HepG2 (cell line): ENCODE measurements around the gene RAD17. TPM values are rescaled to one million over a fixed set of nuclear protein-coding genes. Genes with fewer than 3 reads are reported as not detected.

Experiments
- ATAC-seq: fragments of 200-7000 bp; cut with Tn5 transposase; 3 replicates; pipeline ENCODE4 v1.9.1; 2020; ENCODE audit warnings: mild to moderate bottlenecking, moderate library complexity
- BruUV-seq: library from RNA; stranded (reverse); fragments of 400-500 nt; replicated peaks from 2 replicates; lab custom pipeline; 2021; lab: Mats Ljungman, UMichigan
- CTCF ChIA-PET: fragments of 300-600 bp; formaldehyde crosslinking; extraction: SDS; loops from one replicate; lab custom pipeline; 2021; ENCODE audit warnings: low total read pairs, inconsistent platforms, low intra/inter-chr PET ratio; lab: Yijun Ruan, JAX
- POLR2A ChIA-PET: fragments of 350-600 bp; sonication (Branson Sonifier 250); formaldehyde crosslinking; loops from one replicate; lab custom pipeline; 2020; ENCODE audit warnings: antibody characterized with exemption, inconsistent platforms; lab: Yijun Ruan, JAX
- DNase-seq: peaks from one replicate; pipeline ENCODE4 v3.0.0-alpha.2; 2015; ENCODE audit warnings: low spot score
- FAIRE-seq: peaks from 3 replicates; lab custom pipeline; 2011; peaks lifted over from hg19 to GRCh38; lab: Jason Lieb, UNC
- H2AFZ ChIP-seq: one replicate; pipeline ENCODE4 v1.6.1; 2011; ENCODE audit warnings: low read length, inconsistent platforms
- H3K27ac ChIP-seq: fragments of 300-600 bp; 3 replicates; pipeline ENCODE4 v1.8.0; 2011; ENCODE audit warnings: mixed run types, mild to moderate bottlenecking, mixed read lengths, low read length, inconsistent platforms; ENCODE audit not compliant: insufficient read depth; ENCODE audit errors: extremely low read length
- H3K27me3 ChIP-seq, 2 experiments: fragments of 200-600 bp in 1 of 2; 2 replicates in 1 of 2; 3 replicates in 1 of 2; pipeline versions ENCODE4 v1.6.0 to v1.8.0; 2011; ENCODE audit warnings: low read length in 2 of 2, mild to moderate bottlenecking in 2 of 2, moderate library complexity in 2 of 2, inconsistent platforms in 1 of 2; ENCODE audit not compliant: insufficient read depth in 2 of 2, control insufficient read depth in 1 of 2
- H3K36me3 ChIP-seq, 2 experiments: fragments of 200-600 bp in 1 of 2; replicated peaks in 1 of 2; 2 replicates in 1 of 2; 3 replicates in 1 of 2; pipeline versions ENCODE4 v1.5.1 to v1.8.0; 2011; ENCODE audit warnings: low read length in 2 of 2, inconsistent platforms in 1 of 2; ENCODE audit not compliant: insufficient read depth in 2 of 2, control insufficient read depth in 1 of 2
- H3K4me1 ChIP-seq: 2 replicates; pipeline ENCODE4 v1.5.1; 2012; ENCODE audit warnings: low read length, inconsistent platforms; ENCODE audit not compliant: insufficient read depth
- H3K4me2 ChIP-seq: 2 replicates; pipeline ENCODE4 v1.6.0; 2011; ENCODE audit warnings: low read depth, low read length, inconsistent platforms
- H3K4me3 ChIP-seq, 3 experiments: fragments of 200-600 bp in 1 of 3; sonication (generic), shearing (Covaris generic) in 1 of 3; replicated peaks in 1 of 3; 2 replicates each; pipeline ENCODE4 v1.5.1; 2011 to 2016; ENCODE audit warnings: low read length in 3 of 3, inconsistent platforms in 2 of 3, low read depth in 2 of 3, mild to moderate bottlenecking in 2 of 3, control low read depth in 1 of 3, mixed read lengths in 1 of 3; ENCODE audit not compliant: insufficient read depth in 1 of 3
- H3K79me2 ChIP-seq: one replicate; pipeline ENCODE4 v1.6.1; 2011; ENCODE audit warnings: low read length, inconsistent platforms; ENCODE audit not compliant: insufficient read depth
- H3K9ac ChIP-seq: 2 replicates; pipeline ENCODE4 v1.6.0; 2011; ENCODE audit warnings: mild to moderate bottlenecking, low read depth, low read length, inconsistent platforms; ENCODE audit not compliant: insufficient read depth
- H3K9me3 ChIP-seq: 2 replicates; pipeline ENCODE4 v1.5.1; 2012; ENCODE audit warnings: mild to moderate bottlenecking, low read length
- H4K20me1 ChIP-seq: 2 replicates; pipeline ENCODE4 v1.6.0; 2011; ENCODE audit warnings: inconsistent platforms, mild to moderate bottlenecking, low read length, moderate library complexity; ENCODE audit not compliant: insufficient read depth
- ADNP ChIP-seq: sonication (generic); formaldehyde crosslinking; IDR thresholded peaks from 2 replicates; pipeline ENCODE4 v1.4.0; 2020; ENCODE audit warnings: missing genetic modification reagents
- CEBPB ChIP-seq: IDR thresholded peaks from 2 replicates; pipeline ENCODE4 v1.6.1; 2011; ENCODE audit warnings: low read depth, low read length, improper control_type of control experiment, borderline replicate concordance
- FOSL1 ChIP-seq: sonication (generic); formaldehyde crosslinking; IDR thresholded peaks from 2 replicates; pipeline ENCODE4 v1.9.0; 2021; ENCODE audit warnings: missing genetic modification reagents, borderline replicate concordance
- GATAD2A ChIP-seq: IDR thresholded peaks from 2 replicates; pipeline ENCODE4 v1.6.1; 2016
- HNF4A ChIP-seq: sonication (generic); formaldehyde crosslinking; IDR thresholded peaks from 2 replicates; pipeline ENCODE4 v1.4.0; 2020; ENCODE audit warnings: missing genetic modification reagents
- KDM1A ChIP-seq: IDR thresholded peaks from 2 replicates; pipeline ENCODE4 v1.6.1; 2016; ENCODE audit warnings: missing compliant biosample characterization
- KLF9 ChIP-seq: IDR thresholded peaks from 2 replicates; pipeline ENCODE4 v1.6.1; 2016; ENCODE audit warnings: low read depth
- KMT2B ChIP-seq: IDR thresholded peaks from 2 replicates; pipeline ENCODE4 v1.6.1; 2016; ENCODE audit warnings: missing genetic modification reagents, missing compliant biosample characterization
- NAIF1 ChIP-seq: sonication (generic); formaldehyde crosslinking; IDR thresholded peaks from 2 replicates; pipeline ENCODE4 v1.5.0; 2020; ENCODE audit warnings: mild to moderate bottlenecking, missing genetic modification reagents, borderline replicate concordance
- POGZ ChIP-seq: sonication (generic); formaldehyde crosslinking; IDR thresholded peaks from 2 replicates; pipeline ENCODE4 v1.4.0; 2020; ENCODE audit warnings: mild to moderate bottlenecking, missing genetic modification reagents
- REXO4 ChIP-seq: sonication (generic); formaldehyde crosslinking; IDR thresholded peaks from 2 replicates; pipeline ENCODE4 v1.8.0; 2022; ENCODE audit warnings: missing genetic modification reagents, mild to moderate bottlenecking, borderline replicate concordance
- SALL1 ChIP-seq: sonication (generic); formaldehyde crosslinking; IDR thresholded peaks from 2 replicates; pipeline ENCODE4 v1.8.0; 2022; ENCODE audit warnings: mild to moderate bottlenecking, missing genetic modification reagents
- TCF7 ChIP-seq: sonication (generic); IDR thresholded peaks from 2 replicates; pipeline ENCODE4 v1.6.1; 2016; ENCODE audit warnings: antibody characterized with exemption, low read depth
- TEAD2 ChIP-seq: sonication (generic); formaldehyde crosslinking; IDR thresholded peaks from 2 replicates; pipeline ENCODE4 v1.9.0; 2021; ENCODE audit warnings: missing genetic modification reagents
- THRA ChIP-seq: sonication (generic); formaldehyde crosslinking; IDR thresholded peaks from 2 replicates; pipeline ENCODE4 v1.4.0; 2020; ENCODE audit warnings: missing genetic modification reagents, borderline replicate concordance
- ZBTB3 ChIP-seq: sonication (generic); formaldehyde crosslinking; IDR thresholded peaks from 2 replicates; pipeline ENCODE4 v1.4.0; 2020; ENCODE audit warnings: low read depth, mild to moderate bottlenecking, moderate library complexity, missing genetic modification reagents, borderline replicate concordance
- ZBTB46 ChIP-seq: sonication (generic); formaldehyde crosslinking; IDR thresholded peaks from 2 replicates; pipeline ENCODE4 v1.4.0; 2020; ENCODE audit warnings: mild to moderate bottlenecking, missing genetic modification reagents, borderline replicate concordance
- ZFAT ChIP-seq: sonication (generic); formaldehyde crosslinking; conservative IDR thresholded peaks from 2 replicates; pipeline ENCODE4 v1.8.1; 2023; ENCODE audit warnings: missing genetic modification reagents, inconsistent platforms
- ZMYM4 ChIP-seq: sonication (generic); formaldehyde crosslinking; IDR thresholded peaks from 2 replicates; pipeline ENCODE4 v1.8.1; 2023; ENCODE audit warnings: mild to moderate bottlenecking, missing genetic modification reagents
- ZNF205 ChIP-seq: IDR thresholded peaks from 2 replicates; pipeline ENCODE4 v1.6.1; 2018; ENCODE audit warnings: missing biosample characterization, missing genetic modification reagents
- ZNF350 ChIP-seq: sonication (generic); formaldehyde crosslinking; IDR thresholded peaks from 2 replicates; pipeline ENCODE4 v1.4.0; 2020; ENCODE audit warnings: mild to moderate bottlenecking, low read depth, missing genetic modification reagents, borderline replicate concordance
- ZNF704 ChIP-seq: sonication (generic); formaldehyde crosslinking; IDR thresholded peaks from 2 replicates; pipeline ENCODE4 v1.8.1; 2023; ENCODE audit warnings: mild to moderate bottlenecking, inconsistent platforms, moderate library complexity, missing genetic modification reagents, borderline replicate concordance
- WGBS: methylation state at CpG from one replicate; pipeline ENCODE4 v1.1.6; 2017; ENCODE audit warnings: low lambda C conversion rate; 5-methylcytosine and 5-hydroxymethylcytosine counted together
- in situ Hi-C: cut with HindIII; loops from 2 replicates; pipeline ENCODE4 v1.10.0; 2017; ENCODE audit warnings: low pct_unique_long_range_greater_than_20kb; ENCODE audit not compliant: extremely low pct_ligation_motif_present
- intact Hi-C: fragments of 100-400 bp; cut with micrococcal nuclease; formaldehyde crosslinking; loops from one replicate; pipeline ENCODE4 v1.10.0; 2022; ENCODE audit not compliant: unreplicated experiment
- polyA plus RNA-seq, 8 experiments: library from polyadenylated mRNA; depleted of rRNA in 3 of 8; stranded (reverse) in 7 of 8; unstranded in 1 of 8; fragments of >200 nt; fragmentation: Illumina TruSeq in 4 of 8; extraction: Trizol in 4 of 8; gene quantifications; 2 replicates each; pipeline versions ENCODE4 v1.2.1 to v1.2.3, GENCODE V29; 2011 to 2016; ENCODE audit warnings: low read depth in 4 of 8, missing spikeins in 1 of 8, mixed read lengths in 1 of 8; ENCODE audit not compliant: insufficient read depth in 1 of 8
- total RNA-seq, 5 experiments: library from RNA; depleted of rRNA; stranded (reverse); fragments of >200 nt; fragmentation: Illumina TruSeq; extraction: Trizol; gene quantifications; 2 replicates each; pipeline ENCODE4 v1.2.3, GENCODE V29; 2016; ENCODE audit warnings: low read depth in 1 of 5

Gene RAD17
- total and polyA plus RNA-seq, 2 of the 13 experiments (the other 11 are each of a cell fraction or from before 2014, with no cell fraction given), result 24.0 to 25.9 TPM

- TF ChIP-seq THRA, result peak; percentile 35; the same call in 1 of the 2 replicates
- peak; percentile 53 for TF ChIP-seq SALL1 (CRISPR knock-in tag)
- TF ChIP-seq GATAD2A, result peak; percentile 36; the same call in 1 of the 2 replicates
- TF ChIP-seq POGZ, result peak; percentile 40; the same call in 1 of the 2 replicates
- TF ChIP-seq TCF7, result 0 out of 2 replicates have a peak, but pooled peaks have one; percentile 6
- TF ChIP-seq ZNF350 (CRISPR knock-in tag), result 0 out of 2 replicates have a peak, but pooled peaks have one; percentile 22
- TF ChIP-seq ZBTB3 (CRISPR knock-in tag), result 0 out of 2 replicates have a peak, but pooled peaks have one; percentile 38
- peak; percentile 89 for TF ChIP-seq ADNP (CRISPR knock-in tag)
- TF ChIP-seq HNF4A (CRISPR knock-in tag), result peak; percentile 57
- TF ChIP-seq NAIF1 (CRISPR knock-in tag), result 0 out of 2 replicates have a peak, but pooled peaks have one; percentile 42
- peak; percentile 60 for TF ChIP-seq ZMYM4
- peak; percentile 69 for TF ChIP-seq KDM1A
- peak; percentile 46; the same call in 1 of the 2 replicates for TF ChIP-seq CEBPB
Measured at GRCh38 chr5:69455428-69455988, 85.9 kb downstream of the RAD17 start (continued).

- Histone ChIP-seq H3K27ac (no peak overlapping the region), H3K4me3 (no peak overlapping the region), H3K36me3 (no peaks in the 10 kb centered on the region), H3K4me2 (no peak overlapping the region), H4K20me1 (no peaks in the 10 kb centered on the region), H3K9me3 (no peaks in the 10 kb centered on the region), H3K27me3 (no peaks in the 10 kb centered on the region), H2AFZ (no peak overlapping the region), H3K4me1 (0 out of 2 replicates have a peak, but pooled peaks cover 6% of the 10 kb centered on the region), H3K79me2 (no peaks in the 10 kb centered on the region), H3K9ac (no peak overlapping the region)
- ChIA-PET POLR2A (no interaction called here), CTCF (no interaction called here)
- 87% methylated on average over 1 of the region's 1 CpG for WGBS
- DNase-seq, result no peak
- no peak for FAIRE-seq
- no peak for ATAC-seq
- intact Hi-C loops (no loop called here), in situ Hi-C loops (no loop called here)
- no TSS peak for BruUV-seq
- TF ChIP-seq REXO4 (CRISPR knock-in tag) (no peak), ZBTB3 (CRISPR knock-in tag) (no peak), KLF9 (CRISPR knock-in tag) (no peak), ZFAT (CRISPR knock-in tag) (no peak), ZNF205 (no peak), TEAD2 (CRISPR knock-in tag) (no peak), KMT2B (no peak), ZBTB46 (CRISPR knock-in tag) (no peak), ZNF704 (CRISPR knock-in tag) (no peak), FOSL1 (CRISPR knock-in tag) (no peak)
Measured at GRCh38 chr5:69462170-69462569, 92.6 kb downstream of the RAD17 start.
